HCEC 1CT (cell line): ENCODE measurements around the gene CDRT4.

ENCODE experiments used
- DNase-seq: peaks from one replicate; pipeline ENCODE4 v3.0.0-alpha.2; 2017

Gene CDRT4

GRCh38 chr17:15492186-15492585 is 24.8 kb upstream of the CDRT4 start:
- DNase-seq, result no peak

- DNase-seq, result peak; percentile 27
Measured at GRCh38 chr17:15490634-15491261, 23.3 kb upstream of the CDRT4 start.

GRCh38 chr17:15488557-15488956 is 21.1 kb upstream of the CDRT4 start:
- DNase-seq, result no peak

DNA sequence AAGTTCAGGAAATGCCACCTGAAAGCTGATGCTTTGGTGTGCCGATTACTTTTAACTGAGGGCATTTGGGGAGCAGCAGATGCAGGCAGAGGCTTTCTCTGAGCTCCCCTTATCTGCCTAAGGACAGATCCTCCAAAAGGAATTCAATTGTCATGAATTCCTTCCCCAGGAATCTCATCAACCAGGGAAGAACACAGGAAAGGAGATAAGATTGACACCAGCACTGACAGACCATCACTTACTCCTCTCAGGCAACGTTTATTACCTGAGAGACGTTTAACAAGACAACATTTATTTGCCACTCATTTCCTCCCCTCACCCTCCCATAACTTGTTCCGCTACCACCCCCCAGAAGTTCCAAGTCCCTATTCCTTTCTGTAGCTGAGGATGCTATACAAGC is 17.6 kb upstream of the CDRT4 start:
- no peak for DNase-seq

- DNase-seq, result no peak
Measured at GRCh38 chr17:15483431-15483830, 16.0 kb upstream of the CDRT4 start.

- no peak for DNase-seq
Measured at GRCh38 chr17:15482476-15482875, 15.1 kb upstream of the CDRT4 start.

- no peak for DNase-seq
Measured at GRCh38 chr17:15481481-15481880, 14.1 kb upstream of the CDRT4 start.

GRCh38 chr17:15480204-15480603 is 12.8 kb upstream of the CDRT4 start:
- DNase-seq, result no peak

DNA sequence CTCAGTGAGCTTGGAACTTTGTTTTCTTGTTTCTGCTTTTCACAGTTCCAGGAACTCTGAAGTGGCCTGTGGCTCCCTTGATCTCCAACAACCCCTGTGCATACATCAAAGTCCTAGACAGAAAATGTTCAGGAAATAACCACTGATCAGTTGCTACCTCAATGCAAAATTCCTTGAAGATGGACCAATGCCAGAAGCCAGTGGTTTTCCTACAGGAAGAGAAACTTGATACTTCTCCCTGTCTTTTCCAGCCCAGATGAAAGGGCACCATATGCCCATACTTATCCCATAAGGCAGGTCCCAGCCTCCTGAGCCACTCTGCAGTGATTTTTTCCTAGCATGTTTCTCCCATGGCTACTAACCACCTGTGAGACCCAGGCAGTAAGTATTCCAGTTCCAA is 12.3 kb upstream of the CDRT4 start:
- peak; percentile 24 for DNase-seq

- DNase-seq, result no peak
Measured at GRCh38 chr17:15478845-15479244, 11.4 kb upstream of the CDRT4 start.

- DNase-seq, result peak; percentile 82
Measured at GRCh38 chr17:15475631-15476354, 8.4 kb upstream of the CDRT4 start.

DNA sequence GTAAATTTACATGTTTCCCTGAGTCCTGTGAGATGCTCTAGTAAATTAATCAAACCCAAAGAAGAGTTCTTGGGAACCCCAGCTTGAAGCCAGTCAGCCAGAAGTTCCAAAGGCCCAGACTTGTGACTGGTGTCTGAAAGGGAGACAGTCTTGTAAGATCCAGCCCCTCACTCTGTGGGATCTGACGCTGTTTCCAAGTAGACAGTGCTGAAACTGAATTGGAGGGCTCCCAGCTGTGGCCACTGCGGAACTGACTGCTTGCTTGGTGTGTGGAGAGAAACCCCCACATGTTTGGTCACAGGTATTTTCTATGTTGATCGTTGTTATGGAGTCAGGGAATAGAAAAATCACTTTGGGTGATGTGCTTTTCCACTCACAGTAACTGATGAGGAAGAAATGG is 5.5 kb upstream of the CDRT4 start:
- no peak for DNase-seq

- DNase-seq, result no peak
Measured at GRCh38 chr17:15470536-15470935, 3.1 kb upstream of the CDRT4 start.

GRCh38 chr17:15469260-15469659 is 1.8 kb upstream of the CDRT4 start:
- DNase-seq, result no peak

DNA sequence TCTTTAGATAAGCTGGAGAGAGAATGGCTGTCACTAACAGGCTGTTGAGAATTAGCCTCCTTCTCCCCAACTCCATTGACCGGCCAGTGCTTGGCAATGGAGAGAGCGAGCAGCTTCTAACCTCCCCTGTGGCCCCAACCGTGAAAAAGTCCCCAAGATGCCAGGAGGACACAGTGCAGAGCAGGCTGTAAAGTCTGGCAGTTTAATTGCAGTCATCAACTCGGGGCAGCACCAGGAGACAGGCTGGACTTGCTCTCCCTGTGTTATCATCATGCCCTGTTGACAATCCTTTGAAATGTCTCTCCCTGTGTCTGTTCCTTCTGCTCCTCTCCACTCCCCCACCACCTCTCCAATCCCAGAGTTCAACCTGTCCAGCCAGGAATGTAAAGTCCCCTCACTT is 705 bp upstream of the CDRT4 start:
- no peak for DNase-seq

DNA sequence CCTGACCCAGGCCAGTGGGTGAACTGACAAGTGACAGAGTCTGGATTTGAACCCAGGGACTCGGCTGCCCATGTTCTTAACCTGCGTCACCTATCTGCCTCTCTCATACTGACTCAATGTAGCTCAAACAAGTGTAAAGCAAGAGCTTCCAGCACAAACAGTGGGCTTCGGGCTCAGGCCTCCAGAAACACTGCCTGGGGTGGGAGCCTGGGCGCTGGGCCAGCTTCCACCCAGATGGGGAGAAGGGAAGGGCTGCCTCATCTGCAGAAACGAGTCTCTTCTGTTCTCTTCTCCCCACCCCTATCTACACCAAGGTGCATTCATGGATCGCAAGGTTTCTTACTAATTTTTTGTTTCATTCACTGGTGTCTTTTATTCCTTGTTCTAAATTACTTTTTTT is 1.3 kb downstream of the CDRT4 start:
- no peak for DNase-seq

GRCh38 chr17:15465045-15465701 is 2.2 kb downstream of the CDRT4 start:
- DNase-seq, result no peak

DNA sequence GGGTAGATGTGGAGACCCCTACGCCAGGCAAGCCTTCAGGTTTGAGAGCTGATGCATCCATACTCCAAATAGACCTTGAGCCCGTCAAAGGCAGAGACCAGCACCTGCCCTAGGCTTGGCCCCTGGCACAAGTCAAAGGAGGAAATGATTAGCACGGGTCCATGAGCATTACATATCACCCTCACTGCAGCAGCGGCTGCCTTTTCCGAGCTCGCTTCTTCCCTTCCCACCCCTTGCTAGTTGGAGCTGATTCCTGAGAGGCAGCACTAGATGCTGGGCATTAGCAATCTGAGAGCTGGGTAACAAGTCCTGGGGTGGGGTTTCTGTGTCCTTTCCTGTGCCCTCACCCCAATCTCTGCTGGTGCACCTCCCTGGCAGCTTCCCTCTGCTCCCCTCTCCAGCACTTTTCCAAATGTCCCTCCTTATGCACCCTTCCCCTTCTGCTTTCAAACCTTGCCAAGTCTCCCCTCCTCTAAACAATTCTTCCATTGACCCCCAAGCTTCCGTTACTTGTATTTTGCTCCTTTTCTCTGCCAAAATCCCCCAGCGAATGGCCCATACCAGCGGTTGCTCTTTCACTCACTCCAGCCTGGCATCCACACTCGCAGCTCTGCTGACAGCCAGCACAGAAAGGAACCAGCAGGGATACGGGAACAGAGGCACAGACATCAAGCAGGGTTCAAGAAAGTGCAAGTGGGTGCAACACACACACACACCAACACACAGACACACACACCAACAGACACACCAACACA is 3.0 kb downstream of the CDRT4 start:
- DNase-seq, result no peak

DNA sequence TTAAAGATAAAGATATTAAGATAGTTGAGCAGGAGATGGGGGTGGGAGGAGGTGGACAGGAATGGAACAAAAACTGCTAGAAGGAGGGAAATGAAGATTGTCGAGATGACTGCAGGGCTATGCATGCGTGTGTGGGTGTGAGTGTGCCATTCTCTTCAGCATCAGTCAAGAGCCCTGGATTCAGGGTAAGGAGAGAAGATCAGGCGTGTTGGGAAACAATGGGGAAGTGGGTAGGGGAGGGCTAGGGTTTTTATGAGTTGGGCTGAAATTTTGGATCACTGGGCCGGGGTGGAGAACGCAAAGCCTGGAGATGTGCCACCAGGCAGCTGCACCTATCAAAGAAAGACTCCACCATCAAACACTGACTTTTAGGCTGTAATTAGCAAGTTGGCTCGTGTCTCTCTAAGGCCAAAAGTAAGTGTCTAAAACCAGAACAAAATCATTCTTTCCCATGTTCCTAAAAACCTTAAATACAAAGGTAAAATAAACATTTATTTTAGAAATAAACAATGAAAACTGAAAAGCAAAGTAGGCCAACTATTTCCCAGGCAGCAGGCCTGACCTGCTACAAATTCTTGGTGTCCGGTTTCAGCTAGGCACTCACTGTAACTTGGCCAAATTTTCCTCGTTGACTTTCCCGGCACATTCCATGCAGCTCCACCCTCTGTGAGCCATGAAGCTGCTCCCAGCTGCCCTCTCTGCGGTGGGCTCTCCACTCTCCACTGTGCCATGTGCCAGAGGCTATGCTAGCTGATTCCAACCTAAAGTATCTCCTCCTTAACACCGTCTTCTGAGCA is 4.2 kb downstream of the CDRT4 start:
- DNase-seq, result peak; percentile 79

DNA sequence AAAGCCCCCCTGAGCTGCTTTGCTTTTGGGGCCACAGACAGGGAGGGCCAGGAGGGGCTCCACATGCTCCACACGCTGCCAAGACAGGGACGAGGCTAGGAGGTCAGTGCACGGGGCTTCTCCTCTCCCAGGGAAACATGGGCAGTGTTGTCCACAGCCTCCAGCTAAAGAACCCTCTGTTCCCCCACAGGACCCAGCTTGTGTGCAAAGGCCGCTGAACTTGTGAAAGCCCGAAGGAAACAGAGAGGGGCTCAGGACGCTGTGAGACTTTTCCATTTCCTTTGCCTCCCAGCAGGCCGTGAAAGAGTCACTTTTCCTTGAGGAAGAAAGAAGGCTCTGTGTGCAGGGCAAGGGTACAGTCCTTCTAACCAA is 9.7 kb downstream of the CDRT4 start:
- DNase-seq, result no peak

DNA sequence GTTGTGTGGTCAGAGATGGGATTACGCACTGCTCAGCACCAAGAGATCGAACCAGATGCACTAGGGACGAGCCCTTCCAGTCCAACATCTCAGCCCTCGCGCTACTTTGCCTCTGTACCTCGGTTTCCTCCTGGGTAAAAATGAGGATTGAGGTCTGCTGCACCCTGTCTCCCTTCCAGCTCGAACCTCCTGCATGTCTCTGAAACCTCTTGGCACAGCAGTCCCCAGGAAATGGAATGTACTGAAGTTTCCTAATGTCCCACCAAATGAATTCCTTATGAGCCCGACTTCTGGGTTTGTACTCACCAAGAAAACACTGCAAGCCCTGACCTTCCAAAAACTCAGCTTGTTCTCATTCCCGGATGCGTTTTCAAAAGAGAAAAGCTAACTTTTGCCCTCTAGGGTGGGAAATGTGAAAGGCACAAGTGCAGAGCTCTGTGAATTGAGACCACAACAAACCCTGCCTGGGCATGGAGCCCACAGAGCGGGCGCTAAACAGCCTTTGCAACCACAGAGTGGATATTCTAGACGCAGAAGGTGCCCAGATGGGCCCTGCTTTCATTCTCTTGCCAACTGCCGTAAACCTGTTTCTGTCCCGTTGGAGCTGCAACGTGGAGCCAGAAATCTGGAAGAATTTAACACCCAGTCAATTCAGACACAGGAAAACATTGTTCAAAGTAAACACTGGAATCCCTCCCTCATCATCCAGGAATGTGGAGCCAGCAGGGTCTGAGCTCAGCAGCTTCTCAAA is 10.3 kb downstream of the CDRT4 start:
- peak; percentile 54 for DNase-seq

- DNase-seq, result no peak
Measured at GRCh38 chr17:15456496-15456895, 10.9 kb downstream of the CDRT4 start.
